Islet of Langerhans (tissue), 1 donor: ENCODE measurements around the gene PATE3.

ENCODE experiments used
- FAIRE-seq: peaks from one replicate; lab custom pipeline; 2011; peaks lifted over from hg19 to GRCh38; lab: Jason Lieb, UNC

Gene PATE3

DNA sequence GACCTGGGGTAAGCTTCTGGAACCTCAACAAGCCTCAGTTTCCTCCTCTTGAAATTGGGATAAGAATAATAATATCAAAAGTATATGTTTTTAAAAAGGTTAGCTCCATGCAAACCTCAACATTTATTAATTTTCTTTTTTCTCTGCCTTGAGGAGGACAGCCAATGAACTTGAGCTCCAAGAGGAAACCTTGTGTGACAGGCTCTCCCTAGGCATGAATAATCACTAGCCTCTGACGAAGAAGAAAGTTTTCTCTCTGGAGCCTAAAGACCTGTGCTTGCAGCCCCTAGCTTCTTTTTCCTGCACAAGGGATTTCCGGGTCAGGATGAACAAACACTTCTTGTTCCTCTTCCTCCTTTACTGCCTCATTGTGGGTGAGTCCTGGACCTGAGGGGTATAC is at the start of gene PATE3:
Gene PATE3, plus strand, starts transcription at position 301 of the 400 bp plus-strand sequence. Its CDS starts 25 bp downstream, at position 326.
- no peak for FAIRE-seq

GRCh38 chr11:125740617-125741016 is 47.3 kb upstream of the PATE3 start:
- FAIRE-seq: no peak

GRCh38 chr11:125743681-125744080 is 44.2 kb upstream of the PATE3 start:
- FAIRE-seq: no peak

DNA sequence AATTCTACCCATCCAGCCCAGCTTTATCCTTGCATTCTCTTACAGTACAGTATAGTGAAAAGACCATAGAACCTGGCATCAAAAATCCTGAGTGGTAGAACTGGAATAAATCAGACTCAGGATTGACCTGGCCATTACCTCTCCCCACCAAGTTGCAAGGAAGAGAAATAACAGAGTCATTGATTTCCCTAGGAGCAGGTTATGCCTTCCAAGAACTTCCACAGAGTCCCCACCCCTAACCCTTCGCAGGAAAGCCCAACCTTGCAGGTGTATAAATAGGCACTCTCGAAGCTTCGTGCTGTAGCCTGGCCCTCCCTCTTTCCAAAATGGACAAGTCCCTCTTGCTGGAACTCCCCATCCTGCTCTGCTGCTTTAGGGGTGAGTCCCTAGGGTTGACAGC is 41.9 kb upstream of the PATE3 start, which contains the start of gene PATE1:
Gene PATE1, plus strand, starts transcription at position 301 of the 400 bp plus-strand sequence. Its CDS starts 26 bp downstream, at position 327.
- FAIRE-seq: no peak

DNA sequence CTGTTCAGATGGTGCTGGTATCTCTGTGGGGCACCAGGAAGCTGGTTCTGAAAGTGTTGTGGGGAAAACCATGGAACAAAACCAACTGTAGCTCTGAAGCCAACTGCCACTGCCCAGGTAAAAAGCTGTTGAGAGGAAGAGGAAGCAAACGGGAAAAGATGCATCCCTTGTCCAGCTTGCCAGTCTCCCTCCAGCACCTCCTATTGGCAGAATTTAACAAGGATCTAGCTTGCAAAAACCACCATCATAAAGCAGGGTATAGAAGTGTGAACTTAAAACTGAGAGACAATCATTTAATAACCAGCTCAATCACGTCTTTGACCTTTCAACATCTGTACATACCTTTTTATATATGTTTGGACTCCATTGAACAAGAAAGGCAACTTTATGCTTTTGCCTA is 37.3 kb upstream of the PATE3 start:
- no peak for FAIRE-seq

- no peak for FAIRE-seq
Observed at GRCh38 chr11:125756050-125756449, 31.9 kb upstream of the PATE3 start.

- FAIRE-seq: no peak
Observed at GRCh38 chr11:125762445-125762844, 25.5 kb upstream of the PATE3 start.

GRCh38 chr11:125763483-125763882 is 24.4 kb upstream of the PATE3 start:
- no peak for FAIRE-seq

- no peak for FAIRE-seq
Observed at GRCh38 chr11:125766251-125766650, 21.7 kb upstream of the PATE3 start.

DNA sequence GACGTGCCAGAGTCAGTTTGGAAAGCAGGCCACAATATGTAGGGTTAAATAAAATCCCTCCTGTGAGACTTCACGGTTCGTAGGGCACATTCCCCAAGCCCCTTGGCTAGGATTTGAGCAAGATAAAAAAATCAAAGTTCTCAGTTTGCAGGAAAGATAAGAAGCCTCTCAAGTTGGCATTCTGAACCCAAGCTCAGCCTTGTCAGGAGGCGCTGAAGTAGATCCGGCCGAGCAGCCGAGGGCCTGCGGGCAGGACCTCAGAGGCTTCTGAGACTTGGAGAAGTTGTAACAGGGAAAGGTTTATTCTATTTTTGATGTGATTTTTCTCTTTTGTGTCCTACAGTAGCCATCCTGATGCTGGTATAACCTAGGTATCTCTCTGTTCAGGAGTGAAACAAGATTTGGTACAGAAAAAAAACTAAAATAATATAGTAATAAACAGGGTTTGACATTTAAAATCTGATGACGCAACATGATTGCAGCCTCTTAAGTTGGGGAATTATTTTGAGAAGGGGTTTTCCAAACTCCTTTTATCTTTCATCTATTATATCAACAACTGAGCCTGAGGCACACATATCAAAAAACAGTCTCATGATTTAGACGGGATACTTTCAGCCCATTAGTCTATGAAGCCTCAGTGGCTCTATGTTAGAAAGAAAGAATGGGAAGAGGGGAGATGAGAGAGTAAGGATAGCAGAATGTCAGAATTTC is 19.4 kb upstream of the PATE3 start:
- no peak for FAIRE-seq

- no peak for FAIRE-seq
Observed at GRCh38 chr11:125770583-125770982, 17.3 kb upstream of the PATE3 start.

GRCh38 chr11:125772834-125773505 is 15.0 kb upstream of the PATE3 start:
- no peak for FAIRE-seq

DNA sequence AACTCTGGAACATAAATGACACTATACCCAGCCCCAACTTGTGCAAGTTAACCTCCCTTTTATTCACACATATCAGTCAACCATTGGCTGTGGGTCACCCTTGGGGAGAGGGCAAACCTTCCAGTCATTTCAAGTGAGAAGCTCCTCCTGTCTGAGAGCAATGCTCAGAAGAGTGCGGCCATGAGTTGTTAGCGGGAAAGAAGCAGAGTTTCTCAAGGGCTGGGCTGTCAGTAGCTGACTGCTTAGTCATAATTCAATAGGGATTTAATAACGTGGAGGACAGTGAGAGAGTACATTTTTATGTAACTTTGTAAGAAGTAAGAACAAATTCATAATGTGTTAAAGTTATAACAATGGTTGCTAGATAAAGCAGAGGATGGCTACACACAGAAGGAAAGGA is 14.4 kb upstream of the PATE3 start:
- FAIRE-seq: no peak

DNA sequence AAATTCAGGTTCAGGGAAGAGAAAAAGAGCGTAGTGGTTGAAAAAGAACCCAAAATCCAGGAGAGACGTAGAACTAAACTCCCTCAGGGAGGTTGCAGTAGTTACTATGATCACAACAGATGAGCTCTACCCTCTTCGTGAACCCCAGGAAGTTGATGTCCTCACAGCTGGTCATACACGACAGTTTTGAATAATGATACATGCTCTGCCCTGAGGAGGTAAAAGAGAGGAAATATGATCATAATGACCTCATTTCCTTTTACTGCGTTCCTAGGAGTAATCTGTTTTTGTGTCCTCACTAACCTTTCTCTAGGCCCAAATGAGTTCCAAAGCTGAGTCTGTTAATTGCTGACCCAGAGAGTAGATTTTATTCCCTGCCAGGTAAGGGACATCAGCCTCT is 10.6 kb upstream of the PATE3 start:
- no peak for FAIRE-seq

GRCh38 chr11:125778728-125779127 is 9.2 kb upstream of the PATE3 start, which contains the start of gene PATE2:
Gene PATE2, minus strand, starts transcription at chr11:125778828. Its CDS starts 55 bp downstream, at chr11:125778773.
- FAIRE-seq: no peak

DNA sequence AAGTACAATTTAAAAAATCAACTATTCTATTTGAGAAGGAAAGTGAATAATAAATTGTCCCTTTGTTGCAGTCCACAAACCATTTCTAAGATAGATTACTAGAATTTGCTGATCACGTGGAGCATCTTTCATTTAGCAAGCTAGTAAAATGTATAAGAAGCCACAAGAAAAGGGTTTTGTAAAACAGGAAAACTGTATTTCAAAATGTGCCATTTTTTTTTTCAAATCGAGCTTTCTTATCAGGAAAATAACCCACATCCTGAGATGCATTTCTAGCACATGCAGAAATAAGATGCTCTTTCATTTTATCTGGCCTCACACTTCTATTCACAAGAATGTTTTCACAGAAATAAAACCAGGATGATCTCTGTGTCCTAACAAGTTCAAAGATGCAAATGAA is 3.2 kb upstream of the PATE3 start:
- FAIRE-seq: no peak

GRCh38 chr11:125790825-125791224 is 2.9 kb downstream of the PATE3 start:
- no peak for FAIRE-seq

DNA sequence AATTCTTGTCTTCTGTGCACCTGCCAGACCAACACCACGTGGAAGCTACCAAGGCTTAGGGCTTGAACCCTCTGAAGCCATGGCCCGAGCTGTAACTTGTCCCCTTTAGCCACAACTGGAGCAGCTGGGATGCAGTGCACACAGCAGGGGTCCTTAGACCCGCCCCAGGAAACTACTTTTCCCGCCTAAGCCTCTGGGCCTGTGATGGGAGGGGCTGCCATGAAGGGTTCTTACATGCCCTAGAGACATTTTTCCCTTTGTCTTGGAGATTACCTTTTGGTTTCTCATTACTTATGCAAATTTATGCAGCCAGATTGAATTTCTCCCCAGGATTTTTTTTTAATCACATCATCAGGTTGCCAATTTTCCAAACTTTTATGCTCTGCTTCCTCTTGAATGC is 9.7 kb downstream of the PATE3 start:
- FAIRE-seq: no peak

DNA sequence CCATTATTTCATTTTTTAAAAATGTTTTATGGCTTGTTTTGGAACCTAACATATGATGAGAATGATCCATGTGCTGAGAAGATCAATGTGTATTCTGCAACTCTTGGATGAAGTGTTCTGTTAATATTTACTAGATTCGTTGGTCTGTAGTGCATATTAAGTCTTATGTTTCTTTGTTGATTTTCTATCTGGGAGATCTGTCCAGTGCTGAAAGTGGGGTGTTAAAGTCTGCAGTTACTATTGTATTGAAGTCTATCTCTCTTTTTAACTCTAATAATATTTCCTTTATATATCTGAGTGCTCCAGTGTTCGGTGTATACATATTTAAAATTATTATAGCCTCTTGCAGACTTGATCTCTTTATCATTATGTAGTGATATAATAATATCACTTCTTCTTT is 11.9 kb downstream of the PATE3 start:
- FAIRE-seq: no peak

DNA sequence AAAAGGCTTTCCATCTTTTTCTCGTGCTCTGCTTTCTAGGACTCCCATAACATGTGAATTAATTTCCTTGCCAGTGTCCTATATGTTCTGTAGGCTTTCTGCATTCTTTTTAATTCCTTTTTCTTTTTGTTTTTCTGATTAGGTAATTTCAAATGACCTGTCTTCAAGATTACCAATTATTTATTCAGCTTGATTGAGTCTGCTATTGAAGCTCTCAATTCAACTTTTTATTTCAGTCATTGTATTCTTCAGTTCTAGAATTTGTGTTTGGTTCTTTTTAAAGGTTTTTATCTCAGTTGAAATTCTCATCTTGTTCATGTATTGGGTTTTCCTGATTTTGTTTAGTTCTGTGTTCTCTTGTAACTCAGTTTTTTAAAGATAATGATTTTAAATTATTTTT is 14.5 kb downstream of the PATE3 start:
- FAIRE-seq: no peak

- no peak for FAIRE-seq
Observed at GRCh38 chr11:125807909-125808308, 20.0 kb downstream of the PATE3 start.

DNA sequence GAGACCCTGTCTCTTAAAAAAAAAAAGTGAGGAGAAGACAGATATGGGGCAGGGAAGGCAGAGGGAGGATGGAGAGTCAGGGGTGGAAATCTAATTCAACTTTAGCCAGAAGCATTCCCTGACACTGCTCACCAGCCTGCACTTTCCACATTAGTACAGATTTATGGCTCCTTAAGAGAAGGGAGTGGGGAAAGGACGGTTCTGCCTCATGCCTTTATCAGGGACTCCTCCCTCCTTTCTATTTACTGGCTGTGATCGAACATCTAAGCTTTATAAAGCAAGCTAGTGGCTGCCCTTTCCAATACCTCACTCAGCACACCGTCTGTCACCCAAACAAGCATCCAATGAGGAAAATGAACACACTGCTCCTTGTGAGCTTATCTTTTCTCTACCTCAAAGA is 45.1 kb downstream of the PATE3 start, which contains the start of gene PATE4:
Gene PATE4, plus strand, starts transcription at position 301 of the 400 bp plus-strand sequence. Its CDS starts 44 bp downstream, at position 345.
- no peak for FAIRE-seq

DNA sequence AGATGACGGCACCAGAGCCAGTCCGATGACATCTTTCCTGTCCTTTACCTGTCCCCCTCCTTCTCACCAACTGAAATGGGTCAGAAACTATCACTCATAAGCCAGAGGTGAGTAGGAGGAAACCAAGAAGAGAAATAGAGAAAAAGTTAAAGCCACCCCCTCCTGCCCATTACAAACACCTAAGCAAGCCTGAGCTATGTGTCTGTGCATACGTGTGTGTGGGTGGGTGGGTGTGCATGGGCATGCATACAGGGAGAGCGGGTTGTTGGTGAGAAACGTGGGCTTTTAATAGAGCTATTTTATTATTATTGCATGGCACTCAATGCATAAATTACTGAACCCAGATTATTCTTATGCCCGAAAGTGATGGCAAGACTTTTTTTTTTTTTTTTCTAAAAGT is 47.8 kb downstream of the PATE3 start:
- FAIRE-seq: no peak
